Neutrophil (primary cell): Measurements from ENCODE around the gene PLXNA2.

Experiments used
- H3K27ac ChIP-seq: fragments of 200-600 bp; sonication (generic); 2 replicates; pipeline ENCODE4 v1.5.1; 2016; ENCODE audit warnings: mild to moderate bottlenecking, moderate library complexity
- H3K27me3 ChIP-seq: fragments of 200-600 bp; sonication (generic); 2 replicates; pipeline ENCODE4 v1.6.0; 2016; ENCODE audit warnings: mild to moderate bottlenecking
- H3K36me3 ChIP-seq: fragments of 200-600 bp; sonication (generic); 2 replicates; pipeline ENCODE4 v1.5.1; 2017
- H3K4me1 ChIP-seq, 2 experiments: fragments of 200-600 bp in 1 of 2; sonication (generic) in 1 of 2; 1 replicate in 1 of 2; 2 replicates in 1 of 2; pipeline versions ENCODE4 v1.5.1 to v1.6.1; 2013 to 2016; ENCODE audit warnings: low read depth in 1 of 2, low read length in 1 of 2, mild to moderate bottlenecking in 1 of 2, moderate library complexity in 1 of 2; ENCODE audit not compliant: control insufficient read depth in 1 of 2, insufficient read depth in 1 of 2
- H3K4me3 ChIP-seq, 2 experiments: fragments of 200-600 bp in 1 of 2; sonication (generic) in 1 of 2; 1 replicate in 1 of 2; 2 replicates in 1 of 2; pipeline ENCODE4 v1.5.1; 2013 to 2016; ENCODE audit warnings: low read depth in 1 of 2, low read length in 1 of 2, mild to moderate bottlenecking in 1 of 2, moderate library complexity in 1 of 2
- H3K9me3 ChIP-seq: fragments of 200-600 bp; sonication (generic); 2 replicates; pipeline ENCODE4 v1.5.1; 2016
- TF ChIP-seq, protein P1 (sequence below): fragments of 200-600 bp; sonication (generic); IDR thresholded peaks from 2 replicates; pipeline ENCODE4 v1.5.1; 2016; ENCODE audit warnings: antibody characterized with exemption

PLXNA2 gene

DNA sequence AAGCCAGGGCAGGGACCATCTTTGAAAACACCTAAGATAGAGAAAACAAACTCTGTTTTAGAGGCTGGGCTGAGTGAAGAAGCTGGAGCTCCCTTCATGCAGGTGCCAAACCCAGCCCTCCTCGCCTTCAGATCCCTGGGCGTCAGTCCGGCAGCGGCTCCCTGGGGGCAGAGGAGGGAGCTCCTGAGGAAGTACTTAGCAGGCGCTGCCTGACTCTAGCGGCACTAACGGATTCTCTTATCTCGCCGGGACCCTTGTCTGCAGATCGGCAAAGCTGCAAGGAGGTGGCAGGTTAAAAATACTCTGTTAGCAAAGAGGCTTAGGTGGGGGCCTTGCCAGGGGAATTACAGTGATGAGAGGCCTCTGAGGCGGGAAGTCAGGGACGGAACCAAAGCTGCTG lies 79.6 kb downstream of the PLXNA2 start:
- no peaks in the 10 kb centered on the region for H3K9me3 ChIP-seq
- H3K27me3 ChIP-seq, result peaks cover 45% of the 10 kb centered on the region
- no peaks in the 10 kb centered on the region for H3K36me3 ChIP-seq
- TF ChIP-seq, protein P1, sequence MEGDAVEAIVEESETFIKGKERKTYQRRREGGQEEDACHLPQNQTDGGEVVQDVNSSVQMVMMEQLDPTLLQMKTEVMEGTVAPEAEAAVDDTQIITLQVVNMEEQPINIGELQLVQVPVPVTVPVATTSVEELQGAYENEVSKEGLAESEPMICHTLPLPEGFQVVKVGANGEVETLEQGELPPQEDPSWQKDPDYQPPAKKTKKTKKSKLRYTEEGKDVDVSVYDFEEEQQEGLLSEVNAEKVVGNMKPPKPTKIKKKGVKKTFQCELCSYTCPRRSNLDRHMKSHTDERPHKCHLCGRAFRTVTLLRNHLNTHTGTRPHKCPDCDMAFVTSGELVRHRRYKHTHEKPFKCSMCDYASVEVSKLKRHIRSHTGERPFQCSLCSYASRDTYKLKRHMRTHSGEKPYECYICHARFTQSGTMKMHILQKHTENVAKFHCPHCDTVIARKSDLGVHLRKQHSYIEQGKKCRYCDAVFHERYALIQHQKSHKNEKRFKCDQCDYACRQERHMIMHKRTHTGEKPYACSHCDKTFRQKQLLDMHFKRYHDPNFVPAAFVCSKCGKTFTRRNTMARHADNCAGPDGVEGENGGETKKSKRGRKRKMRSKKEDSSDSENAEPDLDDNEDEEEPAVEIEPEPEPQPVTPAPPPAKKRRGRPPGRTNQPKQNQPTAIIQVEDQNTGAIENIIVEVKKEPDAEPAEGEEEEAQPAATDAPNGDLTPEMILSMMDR, result no peak
- no peaks in the 10 kb centered on the region for H3K4me1 ChIP-seq
- no peak overlapping the region for H3K27ac ChIP-seq
- H3K4me3 ChIP-seq, result no peak overlapping the region

DNA sequence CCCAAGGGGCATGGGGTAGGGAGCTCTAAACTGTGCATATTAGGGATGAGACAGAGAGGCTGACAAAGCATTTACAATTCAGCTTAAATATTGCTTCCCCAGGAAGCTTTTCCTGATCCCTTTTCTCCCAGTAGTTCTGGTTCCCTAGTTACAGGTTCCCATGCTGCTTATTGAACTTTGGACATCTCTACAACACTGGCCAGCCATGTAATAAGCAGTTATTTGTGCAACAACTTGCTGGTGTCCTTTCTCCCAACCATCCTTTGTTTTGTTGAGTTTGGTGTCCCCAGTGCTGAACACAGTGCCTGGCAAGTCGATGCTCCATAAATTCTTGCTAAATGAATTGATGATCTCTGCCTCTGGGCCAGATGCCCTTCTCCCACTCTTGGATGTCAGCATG lies 80.6 kb downstream of the PLXNA2 start:
- H3K4me1 ChIP-seq, result no peaks in the 10 kb centered on the region

DNA sequence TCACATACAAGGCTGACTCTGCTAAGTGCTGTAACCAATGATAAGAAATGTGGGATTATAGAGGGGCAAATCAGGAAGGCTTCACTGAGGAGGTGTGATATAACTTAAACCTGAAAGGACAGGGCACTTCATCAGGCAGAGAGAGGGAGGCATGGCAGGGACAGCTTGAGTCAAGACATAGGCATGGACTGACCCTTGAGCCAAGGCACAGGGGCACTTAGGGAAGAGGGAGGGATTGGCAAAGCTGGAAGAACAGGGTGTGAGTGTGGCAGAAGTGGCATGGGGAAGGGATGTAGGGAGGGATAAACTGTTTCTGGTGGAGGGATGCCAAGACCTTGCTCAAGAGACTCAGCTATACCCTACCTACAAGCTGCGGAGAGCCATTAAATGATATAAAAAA lies 81.3 kb downstream of the PLXNA2 start:
- TF ChIP-seq, protein P1, result no peak

More for the DNA sequence above, 80.6 kb downstream of the PLXNA2 start:
- Histone ChIP-seq H3K9me3 (no peaks in the 10 kb centered on the region), H3K4me3 (no peak overlapping the region), H3K36me3 (no peaks in the 10 kb centered on the region), H3K27me3 (peaks cover 49% of the 10 kb centered on the region), H3K27ac (no peak overlapping the region)
- TF ChIP-seq, protein P1, result no peak

DNA sequence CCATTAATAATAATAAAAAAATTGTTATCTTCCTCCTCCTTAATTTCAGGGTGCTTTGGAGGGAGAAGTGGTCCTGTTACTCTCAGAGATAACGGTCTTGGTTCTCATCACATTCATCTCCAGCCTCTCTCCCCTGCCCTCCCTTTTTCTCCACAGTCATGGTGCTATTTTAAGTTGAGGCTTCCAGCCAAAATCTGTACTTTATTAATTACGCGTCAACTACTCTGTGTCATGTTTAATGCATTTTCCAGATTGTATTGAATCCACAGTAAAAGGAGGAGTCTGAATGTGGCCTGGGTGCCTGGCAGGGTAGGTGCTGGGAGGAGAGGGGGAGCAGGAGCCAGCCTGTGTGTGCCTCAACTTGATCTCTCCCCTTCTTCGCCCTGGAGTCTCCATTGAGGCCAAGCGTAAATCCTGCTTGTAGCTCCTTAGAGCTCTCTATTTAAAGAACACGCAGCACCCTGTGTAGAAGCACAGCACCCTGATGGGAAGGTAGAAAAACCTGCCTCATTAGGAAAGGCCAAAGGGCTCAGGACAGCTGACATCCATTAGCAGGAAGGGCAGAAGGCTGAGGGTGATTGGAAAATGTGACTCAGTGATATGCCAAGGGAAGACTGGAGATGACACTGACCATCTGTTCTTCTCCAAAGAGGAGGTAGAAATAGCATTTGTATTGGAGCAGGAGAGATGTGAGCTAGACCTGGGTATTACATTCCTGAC lies 82.4 kb downstream of the PLXNA2 start:
- Histone ChIP-seq H3K27ac (no peak overlapping the region), H3K4me1 (no peaks in the 10 kb centered on the region), H3K4me3 (no peak overlapping the region), H3K27me3 (peaks cover 49% of the 10 kb centered on the region), H3K36me3 (no peaks in the 10 kb centered on the region), H3K9me3 (no peaks in the 10 kb centered on the region)
- TF ChIP-seq, protein P1, result no peak

More for the DNA sequence above, 81.3 kb downstream of the PLXNA2 start:
- Histone ChIP-seq H3K4me3 (no peak overlapping the region), H3K27ac (no peak overlapping the region), H3K36me3 (no peaks in the 10 kb centered on the region), H3K27me3 (peaks cover 49% of the 10 kb centered on the region), H3K4me1 (no peaks in the 10 kb centered on the region), H3K9me3 (no peaks in the 10 kb centered on the region)

DNA sequence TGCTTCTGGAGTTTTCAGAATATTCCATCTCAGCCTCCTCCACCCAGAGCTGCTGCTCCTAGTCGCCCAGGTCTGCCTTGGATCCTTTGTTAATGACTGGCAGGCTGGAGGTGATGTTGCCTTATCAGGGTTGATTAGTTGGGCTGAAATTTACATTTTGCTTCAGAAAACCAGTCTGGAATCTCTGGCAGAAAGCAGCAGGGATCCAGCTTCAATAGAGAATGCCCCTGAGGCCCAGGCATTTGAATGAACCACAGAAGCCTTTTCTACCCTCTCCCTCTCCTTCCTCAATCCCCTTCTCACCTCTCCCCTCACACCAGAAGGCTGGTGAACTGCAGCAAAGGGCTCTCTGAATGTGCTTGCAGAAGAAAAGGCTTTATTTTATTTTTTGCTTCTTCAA lies 83.2 kb downstream of the PLXNA2 start:
- Histone ChIP-seq H3K36me3 (no peaks in the 10 kb centered on the region), H3K9me3 (no peaks in the 10 kb centered on the region), H3K4me1 (no peaks in the 10 kb centered on the region), H3K27ac (no peak overlapping the region), H3K4me3 (no peak overlapping the region), H3K27me3 (peaks cover 42% of the 10 kb centered on the region)
- TF ChIP-seq, protein P1, result no peak
